Endodermal cell (in vitro differentiated cells): ENCODE measurements around the gene OBSCN. TPM values are rescaled to one million over a fixed set of nuclear protein-coding genes. Genes with fewer than 3 reads are reported as not detected.

ENCODE experiments used
- DNase-seq: peaks from one replicate; pipeline ENCODE4 v3.0.0-alpha.2; 2017
- H3K27ac ChIP-seq: 2 replicates; pipeline ENCODE4 v1.5.1; 2013; ENCODE audit warnings: mild to moderate bottlenecking, low read depth, low read length, moderate library complexity
- H3K27me3 ChIP-seq: 2 replicates; pipeline ENCODE4 v1.6.1; 2013; ENCODE audit warnings: mild to moderate bottlenecking, low read length, moderate library complexity; ENCODE audit not compliant: insufficient read depth, control insufficient read depth, poor library complexity, severe bottlenecking
- H3K36me3 ChIP-seq: 2 replicates; pipeline ENCODE4 v1.7.0; 2013; ENCODE audit warnings: mild to moderate bottlenecking, low read length, moderate library complexity; ENCODE audit not compliant: control insufficient read depth, insufficient read depth
- H3K4me1 ChIP-seq: one replicate; pipeline ENCODE4 v1.7.0; 2013; ENCODE audit warnings: low read length; ENCODE audit not compliant: control insufficient read depth, insufficient read depth
- H3K4me3 ChIP-seq: 2 replicates; pipeline ENCODE4 v1.5.1; 2013; ENCODE audit warnings: mild to moderate bottlenecking, low read length, moderate library complexity
- H3K9ac ChIP-seq: 2 replicates; pipeline ENCODE4 v1.6.1; 2013; ENCODE audit warnings: mild to moderate bottlenecking, low read length, moderate library complexity; ENCODE audit not compliant: poor library complexity, severe bottlenecking; ENCODE audit errors: extremely low read depth
- H3K9me3 ChIP-seq: 2 replicates; pipeline ENCODE4 v1.6.1; 2013; ENCODE audit warnings: mild to moderate bottlenecking, low read length, moderate library complexity; ENCODE audit not compliant: control insufficient read depth
- H3K27ac Mint-ChIP-seq: 2 replicates; pipeline ENCODE4 v1.8.0; 2020; ENCODE audit warnings: mixed read lengths
- H3K27me3 Mint-ChIP-seq: 2 replicates; pipeline ENCODE4 v1.8.0; 2021; ENCODE audit warnings: mild to moderate bottlenecking, mixed read lengths; ENCODE audit not compliant: insufficient read depth
- H3K36me3 Mint-ChIP-seq: 2 replicates; pipeline ENCODE4 v1.8.0; 2020; ENCODE audit warnings: low read depth, mixed read lengths
- H3K4me1 Mint-ChIP-seq: 2 replicates; pipeline ENCODE4 v1.8.0; 2020; ENCODE audit warnings: mixed read lengths
- H3K4me3 Mint-ChIP-seq: 2 replicates; pipeline ENCODE4 v1.8.0; 2020; ENCODE audit warnings: mild to moderate bottlenecking, moderate library complexity, mixed read lengths
- H3K9me3 Mint-ChIP-seq: 2 replicates; pipeline ENCODE4 v1.8.0; 2020; ENCODE audit warnings: mild to moderate bottlenecking, mixed read lengths
- WGBS, 2 experiments: methylation state at CpG; one replicate each; pipeline versions ENCODE4 v1.1.5 to v1.1.7; 2013; ENCODE audit warnings: missing lambda C conversion rate in 2 of 2, mixed read lengths in 1 of 2; ENCODE audit not compliant: insufficient coverage in 1 of 2, insufficient read length in 1 of 2; 5-methylcytosine and 5-hydroxymethylcytosine counted together
- total RNA-seq, 2 donors: library from RNA; stranded (reverse); fragmentation: NEBNext Ultra II Directional in 1 of 2; extraction: Animal tissue kit (Norgen Biotek cat#: 25700) in 1 of 2; gene quantifications; 2 replicates in 1 of 2; 3 replicates in 1 of 2; pipeline ENCODE4 v1.2.1, GENCODE V29; 2021
- TF ChIP-seq, protein P1 (sequence below): fragments of 200-600 bp; sonication (generic); conservative IDR thresholded peaks from 2 replicates; pipeline ENCODE4 v1.5.0; 2021; ENCODE audit warnings: antibody characterized with exemption, mild to moderate bottlenecking

Gene OBSCN
- total RNA-seq, 2 donors from 2014 or later: 53.7 to 68.9 TPM

- Histone ChIP-seq H3K9ac (no peak overlapping the region), H3K36me3 (no peaks in the 10 kb centered on the region), H3K9me3 (no peaks in the 10 kb centered on the region), H3K27me3 (no peaks in the 10 kb centered on the region), H3K4me1 (peaks cover 4% of the 10 kb centered on the region), H3K4me3 (no peak overlapping the region), H3K27ac (no peak overlapping the region)
- H3K4me1 Mint-ChIP-seq: peaks cover 3% of the 10 kb centered on the region
- no peaks in the 10 kb centered on the region for H3K36me3 Mint-ChIP-seq
- no peak overlapping the region for H3K4me3 Mint-ChIP-seq
- H3K9me3 Mint-ChIP-seq: no peaks in the 10 kb centered on the region
- H3K27me3 Mint-ChIP-seq: no peaks in the 10 kb centered on the region
- TF ChIP-seq, protein P1, sequence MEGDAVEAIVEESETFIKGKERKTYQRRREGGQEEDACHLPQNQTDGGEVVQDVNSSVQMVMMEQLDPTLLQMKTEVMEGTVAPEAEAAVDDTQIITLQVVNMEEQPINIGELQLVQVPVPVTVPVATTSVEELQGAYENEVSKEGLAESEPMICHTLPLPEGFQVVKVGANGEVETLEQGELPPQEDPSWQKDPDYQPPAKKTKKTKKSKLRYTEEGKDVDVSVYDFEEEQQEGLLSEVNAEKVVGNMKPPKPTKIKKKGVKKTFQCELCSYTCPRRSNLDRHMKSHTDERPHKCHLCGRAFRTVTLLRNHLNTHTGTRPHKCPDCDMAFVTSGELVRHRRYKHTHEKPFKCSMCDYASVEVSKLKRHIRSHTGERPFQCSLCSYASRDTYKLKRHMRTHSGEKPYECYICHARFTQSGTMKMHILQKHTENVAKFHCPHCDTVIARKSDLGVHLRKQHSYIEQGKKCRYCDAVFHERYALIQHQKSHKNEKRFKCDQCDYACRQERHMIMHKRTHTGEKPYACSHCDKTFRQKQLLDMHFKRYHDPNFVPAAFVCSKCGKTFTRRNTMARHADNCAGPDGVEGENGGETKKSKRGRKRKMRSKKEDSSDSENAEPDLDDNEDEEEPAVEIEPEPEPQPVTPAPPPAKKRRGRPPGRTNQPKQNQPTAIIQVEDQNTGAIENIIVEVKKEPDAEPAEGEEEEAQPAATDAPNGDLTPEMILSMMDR: peak; percentile 39
- 88 to 89% methylated on average over 7 to 10 of the region's 10 CpGs for WGBS, 2 experiments
- DNase-seq: no peak
- H3K27ac Mint-ChIP-seq: no peak overlapping the region
Observed at GRCh38 chr1:228370439-228370940, 162.6 kb downstream of the OBSCN start.

DNA sequence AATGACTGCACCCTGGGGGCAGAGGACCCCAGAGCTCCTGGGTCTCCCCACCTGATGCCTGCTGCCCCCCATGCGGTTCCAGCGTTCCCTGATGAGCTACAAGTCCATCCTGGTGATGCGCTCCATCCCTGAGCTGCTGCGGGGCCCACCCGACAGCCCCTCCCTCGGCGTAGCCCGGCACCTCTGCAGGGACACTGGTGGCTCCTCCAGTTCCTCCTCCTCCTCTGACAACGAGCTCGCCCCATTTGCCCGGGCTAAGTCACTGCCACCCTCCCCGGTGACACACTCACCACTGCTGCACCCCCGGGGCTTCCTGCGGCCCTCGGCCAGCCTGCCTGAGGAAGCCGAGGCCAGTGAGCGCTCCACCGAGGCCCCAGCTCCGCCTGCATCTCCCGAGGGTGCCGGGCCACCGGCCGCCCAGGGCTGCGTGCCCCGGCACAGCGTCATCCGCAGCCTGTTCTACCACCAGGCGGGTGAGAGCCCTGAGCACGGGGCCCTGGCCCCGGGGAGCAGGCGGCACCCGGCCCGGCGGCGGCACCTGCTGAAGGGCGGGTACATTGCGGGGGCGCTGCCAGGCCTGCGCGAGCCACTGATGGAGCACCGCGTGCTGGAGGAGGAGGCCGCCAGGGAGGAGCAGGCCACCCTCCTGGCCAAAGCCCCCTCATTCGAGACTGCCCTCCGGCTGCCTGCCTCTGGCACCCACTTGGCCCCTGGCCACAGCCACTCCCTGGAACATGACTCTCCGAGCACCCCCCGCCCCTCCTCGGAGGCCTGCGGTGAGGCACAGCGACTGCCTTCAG, 163.3 kb downstream of the OBSCN start:
- H3K27ac ChIP-seq: no peak overlapping the region
- no peak overlapping the region for H3K4me3 Mint-ChIP-seq
- TF ChIP-seq, protein P1: no peak

DNA sequence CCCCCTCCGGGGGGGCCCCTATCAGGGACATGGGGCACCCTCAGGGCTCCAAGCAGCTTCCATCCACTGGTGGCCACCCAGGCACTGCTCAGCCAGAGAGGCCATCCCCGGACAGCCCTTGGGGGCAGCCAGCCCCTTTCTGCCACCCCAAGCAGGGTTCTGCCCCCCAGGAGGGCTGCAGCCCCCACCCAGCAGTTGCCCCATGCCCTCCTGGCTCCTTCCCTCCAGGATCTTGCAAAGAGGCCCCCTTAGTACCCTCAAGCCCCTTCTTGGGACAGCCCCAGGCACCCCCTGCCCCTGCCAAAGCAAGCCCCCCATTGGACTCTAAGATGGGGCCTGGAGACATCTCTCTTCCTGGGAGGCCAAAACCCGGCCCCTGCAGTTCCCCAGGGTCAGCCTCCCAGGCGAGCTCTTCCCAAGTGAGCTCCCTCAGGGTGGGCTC, 163.9 kb downstream of the OBSCN start:
- Mint-ChIP-seq H3K4me3 (no peak overlapping the region), H3K27me3 (no peaks in the 10 kb centered on the region), H3K9me3 (no peaks in the 10 kb centered on the region), H3K4me1 (peaks cover 3% of the 10 kb centered on the region), H3K36me3 (no peaks in the 10 kb centered on the region), H3K27ac (no peak overlapping the region)
- no peaks in the 10 kb centered on the region for H3K9me3 ChIP-seq
- H3K4me1 ChIP-seq: peaks cover 4% of the 10 kb centered on the region
- no peak overlapping the region for H3K27ac ChIP-seq
- H3K4me3 ChIP-seq: no peak overlapping the region
- no peak overlapping the region for H3K9ac ChIP-seq
- no peak for DNase-seq
- 81 to 84% methylated on average over 4 of the region's 4 CpGs for WGBS, 2 experiments
- no peaks in the 10 kb centered on the region for H3K27me3 ChIP-seq
- no peaks in the 10 kb centered on the region for H3K36me3 ChIP-seq
- TF ChIP-seq, protein P1: no peak

More for the DNA sequence above, 163.3 kb downstream of the OBSCN start:
- 93 to 95% methylated on average over 34 to 50 of the region's 50 CpGs for WGBS, 2 experiments
- no peaks in the 10 kb centered on the region for H3K36me3 ChIP-seq
- no peaks in the 10 kb centered on the region for H3K9me3 ChIP-seq
- DNase-seq: no peak
- H3K4me1 ChIP-seq: peaks cover 4% of the 10 kb centered on the region
- Mint-ChIP-seq H3K27me3 (no peaks in the 10 kb centered on the region), H3K36me3 (no peaks in the 10 kb centered on the region), H3K9me3 (no peaks in the 10 kb centered on the region), H3K4me1 (peaks cover 3% of the 10 kb centered on the region), H3K27ac (no peak overlapping the region)
- no peak overlapping the region for H3K4me3 ChIP-seq
- H3K27me3 ChIP-seq: no peaks in the 10 kb centered on the region
- H3K9ac ChIP-seq: no peak overlapping the region
